GM12878 (cell line): ENCODE data around the gene GPC6. TPM values are rescaled to one million over a fixed set of nuclear protein-coding genes. Genes with fewer than 3 reads are reported as not detected.

Experiments used
- ATAC-seq: fragments of 200-7000 bp; cut with Tn5 transposase; 3 replicates; pipeline ENCODE4 v1.9.1; 2020; ENCODE audit warnings: mild to moderate bottlenecking, moderate library complexity
- BruUV-seq: library from RNA; stranded (reverse); fragments of 400-500 nt; replicated peaks from 2 replicates; lab custom pipeline; 2021; lab: Mats Ljungman, UMichigan
- CTCF ChIA-PET: fragments of 300-600 bp; sonication (Branson Sonifier 250); formaldehyde crosslinking; extraction: SDS; loops from one replicate; lab custom pipeline; 2021; ENCODE audit warnings: inconsistent platforms; lab: Yijun Ruan, JAX
- POLR2A ChIA-PET: fragments of 350-600 bp; formaldehyde crosslinking; extraction: SDS; loops from one replicate; lab custom pipeline; 2021; ENCODE audit warnings: inconsistent platforms; lab: Charles Lee
- RAD21 ChIA-PET: fragments of 300-600 bp; sonication (Branson Sonifier 250); formaldehyde crosslinking; loops from one replicate; lab custom pipeline; 2023; ENCODE audit warnings: antibody characterized with exemption; ENCODE audit not compliant: unreplicated experiment; lab: Charles Lee
- SMC1A ChIA-PET: fragments of 300-600 bp; sonication (Branson Sonifier 250); formaldehyde crosslinking; loops from one replicate; lab custom pipeline; 2023; ENCODE audit not compliant: unreplicated experiment, uncharacterized antibody; lab: Charles Lee
- DNase-seq: peaks from one replicate; pipeline ENCODE4 v3.0.0-alpha.2; 2011; ENCODE audit warnings: low read depth, low spot score
- FAIRE-seq: peaks from 3 replicates; lab custom pipeline; 2011; peaks lifted over from hg19 to GRCh38; lab: Jason Lieb, UNC
- H2AFZ ChIP-seq: 2 replicates; pipeline ENCODE4 v1.6.0; 2011; ENCODE audit warnings: low read depth, low read length, control low read depth; ENCODE audit not compliant: control insufficient read depth
- H3K27ac ChIP-seq: 2 replicates; pipeline ENCODE4 v1.5.1; 2011; ENCODE audit warnings: control low read depth; ENCODE audit not compliant: control insufficient read depth, insufficient read depth
- H3K27me3 ChIP-seq, 2 experiments: replicated peaks in 1 of 2; 2 replicates each; pipeline versions ENCODE4 v1.6.0 to v1.6.1; 2011; ENCODE audit warnings: low read length in 1 of 2; ENCODE audit not compliant: control insufficient read depth in 2 of 2, insufficient read depth in 2 of 2
- H3K36me3 ChIP-seq, 2 experiments: 2 replicates each; pipeline ENCODE4 v1.5.1; 2011; ENCODE audit warnings: low read length in 1 of 2; ENCODE audit not compliant: control insufficient read depth in 2 of 2, insufficient read depth in 2 of 2
- H3K4me1 ChIP-seq: 2 replicates; pipeline ENCODE4 v1.6.1; 2011; ENCODE audit warnings: mild to moderate bottlenecking, low read length, moderate library complexity, mixed read lengths; ENCODE audit not compliant: control insufficient read depth, insufficient read depth
- H3K4me2 ChIP-seq: 2 replicates; pipeline ENCODE4 v1.6.0; 2011; ENCODE audit warnings: control low read depth; ENCODE audit not compliant: control insufficient read depth, insufficient read depth
- H3K4me3 ChIP-seq: fragments of 200-600 bp; sonication (generic); 2 replicates; pipeline ENCODE4 v1.5.1; 2016
- H3K79me2 ChIP-seq: 2 replicates; pipeline ENCODE4 v1.6.0; 2011; ENCODE audit warnings: low read length; ENCODE audit not compliant: control insufficient read depth, insufficient read depth
- H3K9ac ChIP-seq: 2 replicates; pipeline ENCODE4 v1.8.0; 2011; ENCODE audit warnings: low read length, control low read depth, mixed read lengths; ENCODE audit not compliant: control insufficient read depth, insufficient read depth
- H3K9me3 ChIP-seq: replicated peaks from 3 replicates; pipeline ENCODE4 v1.5.1; 2011; ENCODE audit warnings: mild to moderate bottlenecking, low read length; ENCODE audit not compliant: control insufficient read depth, insufficient read depth
- H4K20me1 ChIP-seq: 2 replicates; pipeline ENCODE4 v1.6.0; 2011; ENCODE audit not compliant: control insufficient read depth, insufficient read depth
- ASH2L ChIP-seq: fragments of 300-600, 200-600 bp; sonication (generic); IDR thresholded peaks from 2 replicates; pipeline ENCODE4 v1.6.1; 2017; ENCODE audit warnings: low read depth, mild to moderate bottlenecking, borderline replicate concordance
- ATF7 ChIP-seq: fragments of 450-650 bp; IDR thresholded peaks from 2 replicates; pipeline ENCODE4 v1.6.1; 2016; ENCODE audit warnings: low read depth, mild to moderate bottlenecking
- CBFB ChIP-seq: IDR thresholded peaks from 2 replicates; pipeline ENCODE4 v1.6.1; 2016; ENCODE audit warnings: antibody characterized with exemption, low read depth
- CBX3 ChIP-seq: fragments of 200-600 bp; sonication (generic); IDR thresholded peaks from 2 replicates; pipeline ENCODE4 v1.6.1; 2016; ENCODE audit warnings: low read depth, borderline replicate concordance
- EED ChIP-seq: sonication (generic); IDR thresholded peaks from 2 replicates; pipeline ENCODE4 v1.6.1; 2016; ENCODE audit warnings: antibody characterized with exemption, low read depth
- EZH2 ChIP-seq: IDR thresholded peaks from 2 replicates; pipeline ENCODE4 v1.6.1; 2012; ENCODE audit warnings: low read depth, mild to moderate bottlenecking, control low read depth, inconsistent platforms, low read length, borderline replicate concordance; ENCODE audit not compliant: control insufficient read depth
- IRF4 ChIP-seq: IDR thresholded peaks from 2 replicates; pipeline ENCODE4 v1.6.1; 2011; ENCODE audit warnings: low read depth, low read length
- NBN ChIP-seq: fragments of 450-650 bp; IDR thresholded peaks from 2 replicates; pipeline ENCODE4 v1.6.1; 2016
- NRF1 ChIP-seq: conservative IDR thresholded peaks from 2 replicates; pipeline ENCODE4 v1.6.1; 2011; ENCODE audit warnings: mild to moderate bottlenecking, low read depth, low read length, improper control_type of control experiment
- POLR2AphosphoS5 ChIP-seq: IDR thresholded peaks from 2 replicates; pipeline ENCODE4 v1.6.1; 2011; ENCODE audit warnings: mild to moderate bottlenecking, low read length, inconsistent platforms
- RELA ChIP-seq: fragments of 450-650 bp; IDR thresholded peaks from 2 replicates; pipeline ENCODE4 v1.8.0; 2014; ENCODE audit warnings: borderline replicate concordance; ENCODE audit not compliant: partially characterized antibody
- TBL1XR1 ChIP-seq: IDR thresholded peaks from 2 replicates; pipeline ENCODE4 v1.6.1; 2012; ENCODE audit warnings: low read depth, low read length, improper control_type of control experiment
- ZNF24 ChIP-seq: fragments of 450-650 bp; IDR thresholded peaks from 2 replicates; pipeline ENCODE4 v1.6.1; 2017; ENCODE audit warnings: antibody characterized with exemption, mild to moderate bottlenecking
- ZNF384 ChIP-seq: IDR thresholded peaks from 2 replicates; pipeline ENCODE4 v1.6.1; 2012; ENCODE audit warnings: low read depth, mild to moderate bottlenecking, low read length, improper control_type of control experiment, borderline replicate concordance
- WGBS: methylation state at CpG from one replicate; pipeline ENCODE4 v1.1.6; 2016; ENCODE audit warnings: low lambda C conversion rate; ENCODE audit not compliant: insufficient replicate concordance, insufficient coverage; ENCODE audit errors: missing lambda C conversion rate; 5-methylcytosine and 5-hydroxymethylcytosine counted together
- in situ Hi-C: fragments of 300-500 bp; cut with MboI; formaldehyde crosslinking; loops from 9 replicates; pipeline ENCODE4 v1.14.3; 2018; ENCODE audit warnings: mixed read lengths
- intact Hi-C: fragments of 100-400 bp; cut with micrococcal nuclease; formaldehyde crosslinking; loops from one replicate; pipeline ENCODE4 v1.14.2; 2022; ENCODE audit not compliant: unreplicated experiment
- polyA plus RNA-seq, 11 experiments: library from polyadenylated mRNA; depleted of rRNA in 4 of 11; unstranded in 6 of 11; stranded (reverse) in 5 of 11; fragments of >200 nt; fragmentation: Nextera tagmentation in 4 of 11; fragmentation: Illumina TruSeq in 1 of 11; extraction: Ambion mirVana in 4 of 11; extraction: Trizol in 1 of 11; gene quantifications; 1 replicate in 1 of 11; 2 replicates in 10 of 11; pipeline versions ENCODE4 v1.2.1 to v1.2.3, GENCODE V29; 2011 to 2016; ENCODE audit warnings: inconsistent platforms in 2 of 11, missing spikeins in 2 of 11, low read depth in 1 of 11
- total RNA-seq, 4 experiments: library from RNA; depleted of rRNA in 3 of 4; stranded (reverse); fragments of >200 nt in 3 of 4; fragmentation: Illumina TruSeq in 1 of 4; extraction: Trizol in 1 of 4; gene quantifications; 2 replicates each; pipeline versions ENCODE4 v1.2.1 to v1.2.3, GENCODE V29; 2013 to 2021
- TF ChIP-seq, protein P1 (sequence below): fragments of 450-650 bp; IDR thresholded peaks from 2 replicates; pipeline ENCODE4 v1.6.1; 2017; ENCODE audit warnings: antibody characterized with exemption, mild to moderate bottlenecking, moderate library complexity
- TF ChIP-seq, protein P2 (sequence below): fragments of 450-650 bp; IDR thresholded peaks from 2 replicates; pipeline ENCODE4 v1.6.1; 2016; ENCODE audit warnings: mild to moderate bottlenecking, moderate library complexity, borderline replicate concordance
- TF ChIP-seq, protein P3 (sequence below): IDR thresholded peaks from 2 replicates; pipeline ENCODE4 v1.6.1; 2012; ENCODE audit warnings: low read depth, low read length, improper control_type of control experiment

Gene GPC6
- total and polyA plus RNA-seq, 10 of the 15 experiments (the other 5 are each of a cell fraction or from before 2014, with no cell fraction given), result 0.03 to 0.04 (median 0.03) TPM; not detected in 7

DNA sequence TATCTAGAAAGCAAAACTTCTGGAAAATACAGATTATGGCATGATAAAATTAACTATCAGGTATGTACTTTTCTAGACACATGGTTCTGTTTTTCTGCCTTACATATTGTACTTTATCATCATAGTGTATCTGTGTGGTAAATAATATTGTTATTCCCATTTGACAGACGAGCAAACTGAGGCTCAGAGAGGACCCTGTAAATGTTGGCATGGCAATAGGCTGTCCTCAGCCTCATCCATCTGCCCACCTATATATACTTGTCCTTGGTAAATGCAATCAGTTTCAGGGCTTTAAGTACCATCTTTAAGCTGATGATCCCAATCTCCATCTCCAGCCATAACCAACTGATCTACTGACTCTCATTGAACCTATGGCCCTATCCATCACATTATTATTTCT lies 1074.9 kb downstream of the GPC6 start:
- Histone ChIP-seq H4K20me1 (no peaks in the 10 kb centered on the region), H3K9me3 (no peaks in the 10 kb centered on the region), H3K27me3 (no peaks in the 10 kb centered on the region; a peak in 1 of 4 replicates), H3K27ac (no peak overlapping the region), H3K79me2 (no peaks in the 10 kb centered on the region), H3K4me2 (no peak overlapping the region), H3K4me3 (no peak overlapping the region), H3K9ac (no peak overlapping the region), H3K4me1 (no peaks in the 10 kb centered on the region), H2AFZ (no peak overlapping the region), H3K36me3 (no peaks in the 10 kb centered on the region)
- no TSS peak for BruUV-seq
- ChIA-PET CTCF (no interaction called here), POLR2A (no interaction called here), RAD21 (no interaction called here), SMC1A (no interaction called here)
- ATAC-seq (no peak), FAIRE-seq (no peak), DNase-seq (no peak)
- TF ChIP-seq POLR2AphosphoS5 (no peak), IRF4 (no peak), ASH2L (no peak), NRF1 (no peak), CBFB (no peak), RELA (no peak), ATF7 (no peak), ZNF384 (no peak), EED (no peak), NBN (no peak), CBX3 (no peak), EZH2 (no peak), ZNF24 (no peak), TBL1XR1 (no peak)
- TF ChIP-seq, protein P1, sequence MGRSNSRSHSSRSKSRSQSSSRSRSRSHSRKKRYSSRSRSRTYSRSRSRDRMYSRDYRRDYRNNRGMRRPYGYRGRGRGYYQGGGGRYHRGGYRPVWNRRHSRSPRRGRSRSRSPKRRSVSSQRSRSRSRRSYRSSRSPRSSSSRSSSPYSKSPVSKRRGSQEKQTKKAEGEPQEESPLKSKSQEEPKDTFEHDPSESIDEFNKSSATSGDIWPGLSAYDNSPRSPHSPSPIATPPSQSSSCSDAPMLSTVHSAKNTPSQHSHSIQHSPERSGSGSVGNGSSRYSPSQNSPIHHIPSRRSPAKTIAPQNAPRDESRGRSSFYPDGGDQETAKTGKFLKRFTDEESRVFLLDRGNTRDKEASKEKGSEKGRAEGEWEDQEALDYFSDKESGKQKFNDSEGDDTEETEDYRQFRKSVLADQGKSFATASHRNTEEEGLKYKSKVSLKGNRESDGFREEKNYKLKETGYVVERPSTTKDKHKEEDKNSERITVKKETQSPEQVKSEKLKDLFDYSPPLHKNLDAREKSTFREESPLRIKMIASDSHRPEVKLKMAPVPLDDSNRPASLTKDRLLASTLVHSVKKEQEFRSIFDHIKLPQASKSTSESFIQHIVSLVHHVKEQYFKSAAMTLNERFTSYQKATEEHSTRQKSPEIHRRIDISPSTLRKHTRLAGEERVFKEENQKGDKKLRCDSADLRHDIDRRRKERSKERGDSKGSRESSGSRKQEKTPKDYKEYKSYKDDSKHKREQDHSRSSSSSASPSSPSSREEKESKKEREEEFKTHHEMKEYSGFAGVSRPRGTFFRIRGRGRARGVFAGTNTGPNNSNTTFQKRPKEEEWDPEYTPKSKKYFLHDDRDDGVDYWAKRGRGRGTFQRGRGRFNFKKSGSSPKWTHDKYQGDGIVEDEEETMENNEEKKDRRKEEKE, result no peak
- TF ChIP-seq, protein P2, sequence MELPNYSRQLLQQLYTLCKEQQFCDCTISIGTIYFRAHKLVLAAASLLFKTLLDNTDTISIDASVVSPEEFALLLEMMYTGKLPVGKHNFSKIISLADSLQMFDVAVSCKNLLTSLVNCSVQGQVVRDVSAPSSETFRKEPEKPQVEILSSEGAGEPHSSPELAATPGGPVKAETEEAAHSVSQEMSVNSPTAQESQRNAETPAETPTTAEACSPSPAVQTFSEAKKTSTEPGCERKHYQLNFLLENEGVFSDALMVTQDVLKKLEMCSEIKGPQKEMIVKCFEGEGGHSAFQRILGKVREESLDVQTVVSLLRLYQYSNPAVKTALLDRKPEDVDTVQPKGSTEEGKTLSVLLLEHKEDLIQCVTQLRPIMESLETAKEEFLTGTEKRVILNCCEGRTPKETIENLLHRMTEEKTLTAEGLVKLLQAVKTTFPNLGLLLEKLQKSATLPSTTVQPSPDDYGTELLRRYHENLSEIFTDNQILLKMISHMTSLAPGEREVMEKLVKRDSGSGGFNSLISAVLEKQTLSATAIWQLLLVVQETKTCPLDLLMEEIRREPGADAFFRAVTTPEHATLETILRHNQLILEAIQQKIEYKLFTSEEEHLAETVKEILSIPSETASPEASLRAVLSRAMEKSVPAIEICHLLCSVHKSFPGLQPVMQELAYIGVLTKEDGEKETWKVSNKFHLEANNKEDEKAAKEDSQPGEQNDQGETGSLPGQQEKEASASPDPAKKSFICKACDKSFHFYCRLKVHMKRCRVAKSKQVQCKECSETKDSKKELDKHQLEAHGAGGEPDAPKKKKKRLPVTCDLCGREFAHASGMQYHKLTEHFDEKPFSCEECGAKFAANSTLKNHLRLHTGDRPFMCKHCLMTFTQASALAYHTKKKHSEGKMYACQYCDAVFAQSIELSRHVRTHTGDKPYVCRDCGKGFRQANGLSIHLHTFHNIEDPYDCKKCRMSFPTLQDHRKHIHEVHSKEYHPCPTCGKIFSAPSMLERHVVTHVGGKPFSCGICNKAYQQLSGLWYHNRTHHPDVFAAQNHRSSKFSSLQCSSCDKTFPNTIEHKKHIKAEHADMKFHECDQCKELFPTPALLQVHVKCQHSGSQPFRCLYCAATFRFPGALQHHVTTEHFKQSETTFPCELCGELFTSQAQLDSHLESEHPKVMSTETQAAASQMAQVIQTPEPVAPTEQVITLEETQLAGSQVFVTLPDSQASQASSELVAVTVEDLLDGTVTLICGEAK, result no peak
- TF ChIP-seq, protein P3, sequence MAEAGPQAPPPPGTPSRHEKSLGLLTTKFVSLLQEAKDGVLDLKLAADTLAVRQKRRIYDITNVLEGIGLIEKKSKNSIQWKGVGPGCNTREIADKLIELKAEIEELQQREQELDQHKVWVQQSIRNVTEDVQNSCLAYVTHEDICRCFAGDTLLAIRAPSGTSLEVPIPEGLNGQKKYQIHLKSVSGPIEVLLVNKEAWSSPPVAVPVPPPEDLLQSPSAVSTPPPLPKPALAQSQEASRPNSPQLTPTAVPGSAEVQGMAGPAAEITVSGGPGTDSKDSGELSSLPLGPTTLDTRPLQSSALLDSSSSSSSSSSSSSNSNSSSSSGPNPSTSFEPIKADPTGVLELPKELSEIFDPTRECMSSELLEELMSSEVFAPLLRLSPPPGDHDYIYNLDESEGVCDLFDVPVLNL, result no peak
- intact Hi-C loops (no loop called here), in situ Hi-C loops (no loop called here)
- WGBS, result 0% methylated on average over 1 of the region's 1 CpG
